GM19397 (cell line): ENCODE measurements around the gene BFSP2.

Source experiments
- ATAC-seq: cut with Tn5 transposase; IDR thresholded peaks from one replicate; pipeline ENCODE4 v1.9.1; 2021; ENCODE audit warnings: mild to moderate bottlenecking, moderate library complexity; ENCODE audit not compliant: unreplicated experiment

The BFSP2 gene

DNA sequence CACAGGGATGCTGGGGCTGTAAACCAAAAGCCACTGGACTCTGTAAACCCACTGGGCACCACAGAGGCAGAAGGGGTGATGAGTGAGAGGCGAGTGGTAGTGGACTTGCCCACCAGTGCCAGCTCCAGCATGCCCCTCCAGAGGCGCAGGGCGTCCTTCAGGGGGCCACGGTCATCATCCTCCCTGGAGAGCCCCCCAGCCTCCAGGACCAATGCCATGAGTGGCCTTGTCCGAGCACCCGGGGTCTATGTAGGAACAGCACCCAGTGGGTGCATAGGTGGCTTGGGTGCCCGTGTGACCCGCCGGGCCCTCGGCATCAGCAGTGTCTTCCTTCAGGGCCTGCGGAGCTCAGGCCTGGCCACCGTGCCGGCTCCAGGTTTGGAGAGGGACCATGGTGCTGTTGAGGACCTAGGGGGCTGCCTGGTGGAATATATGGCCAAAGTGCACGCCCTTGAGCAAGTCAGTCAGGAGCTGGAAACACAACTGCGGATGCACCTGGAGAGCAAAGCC is at the start of gene BFSP2:
Gene BFSP2 (plus strand): TSS at position 51 of the 510 bp plus-strand sequence. CDS start 28 bp downstream, at position 79.
- ATAC-seq, result no peak

- ATAC-seq, result no peak
These were observed 45.1 kb upstream of the BFSP2 start for GRCh38 chr3:133354721-133355120.

DNA sequence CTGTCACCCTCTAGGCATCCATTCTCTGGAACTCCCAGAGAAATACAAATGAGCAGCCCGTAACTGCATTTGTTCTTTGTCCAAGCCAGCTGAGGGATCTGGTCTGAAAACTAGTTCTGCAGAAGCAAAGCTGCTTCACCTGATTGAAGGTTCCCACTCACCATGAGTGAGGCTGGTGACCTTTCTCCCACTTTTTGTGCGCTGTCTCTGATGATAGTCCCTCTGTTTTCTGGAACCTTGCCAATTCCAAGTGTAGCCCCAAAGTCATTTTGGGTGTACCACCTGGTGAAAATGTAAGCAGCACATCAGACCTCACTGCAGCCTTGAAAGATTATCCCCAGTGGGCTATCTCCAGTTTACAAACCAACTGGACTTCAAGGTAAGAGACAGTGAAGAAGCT is 39.4 kb upstream of the BFSP2 start:
- no peak for ATAC-seq

DNA sequence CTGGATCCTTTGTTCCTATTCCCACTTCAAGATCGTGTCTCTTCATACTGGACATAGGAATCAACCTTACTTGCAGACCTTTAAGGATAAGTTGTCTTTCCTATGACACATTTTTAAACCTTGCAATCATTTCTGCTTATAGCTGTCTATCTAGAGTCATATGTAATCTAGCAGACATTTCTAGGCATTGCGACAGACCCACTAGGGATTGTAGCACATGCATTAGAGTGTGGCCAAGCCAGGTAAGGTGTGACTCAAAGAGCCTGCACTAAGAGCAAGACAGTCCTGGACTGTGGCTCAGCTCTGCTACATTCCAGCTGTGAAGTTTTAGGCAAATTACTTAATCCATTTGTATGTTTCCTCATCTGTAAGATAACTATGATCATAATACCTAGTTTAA is 38.8 kb upstream of the BFSP2 start:
- ATAC-seq, result no peak

GRCh38 chr3:133361435-133361834 is 38.4 kb upstream of the BFSP2 start:
- no peak for ATAC-seq

GRCh38 chr3:133362539-133362938 is 37.3 kb upstream of the BFSP2 start:
- ATAC-seq, result no peak

DNA sequence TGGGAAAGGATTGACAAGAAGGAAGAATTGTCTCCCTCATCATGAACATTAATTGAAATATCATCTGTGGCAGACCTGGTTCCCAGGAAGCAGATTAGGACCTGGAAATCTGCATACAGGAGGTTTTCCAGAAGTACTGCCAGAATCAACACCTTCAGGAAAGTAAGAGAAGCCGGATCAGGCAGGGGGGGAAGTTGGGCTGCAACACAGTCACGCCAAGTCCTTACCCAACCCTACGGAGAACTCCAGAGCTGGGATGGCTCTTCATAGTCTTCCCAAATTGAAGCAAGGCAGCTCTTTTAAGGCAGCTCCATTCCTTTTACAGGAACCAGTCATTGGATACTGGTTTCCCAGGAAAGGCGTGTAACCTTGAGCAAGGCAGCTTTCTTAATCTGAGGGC is 35.2 kb upstream of the BFSP2 start:
- ATAC-seq, result no peak

DNA sequence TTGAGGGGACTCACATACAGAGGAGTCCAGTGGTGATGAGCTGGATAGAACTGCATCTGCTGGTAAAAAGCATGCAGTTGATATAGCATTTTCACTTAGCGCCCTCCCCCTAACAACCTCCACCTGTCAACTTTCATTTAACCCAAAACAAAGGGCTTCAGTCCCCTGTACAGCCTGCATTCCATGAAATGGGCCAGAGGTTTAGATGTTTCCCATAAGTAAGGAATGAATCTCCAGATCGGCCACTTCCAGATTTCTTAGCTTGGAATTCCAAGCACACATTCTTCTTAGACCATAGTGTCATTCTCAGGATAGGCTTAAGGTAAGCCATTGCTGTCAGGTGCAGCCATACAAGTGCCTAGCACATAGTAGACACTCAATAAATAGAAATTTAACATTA is 32.9 kb upstream of the BFSP2 start:
- ATAC-seq, result no peak

GRCh38 chr3:133367403-133367802 is 32.5 kb upstream of the BFSP2 start:
- no peak for ATAC-seq

DNA sequence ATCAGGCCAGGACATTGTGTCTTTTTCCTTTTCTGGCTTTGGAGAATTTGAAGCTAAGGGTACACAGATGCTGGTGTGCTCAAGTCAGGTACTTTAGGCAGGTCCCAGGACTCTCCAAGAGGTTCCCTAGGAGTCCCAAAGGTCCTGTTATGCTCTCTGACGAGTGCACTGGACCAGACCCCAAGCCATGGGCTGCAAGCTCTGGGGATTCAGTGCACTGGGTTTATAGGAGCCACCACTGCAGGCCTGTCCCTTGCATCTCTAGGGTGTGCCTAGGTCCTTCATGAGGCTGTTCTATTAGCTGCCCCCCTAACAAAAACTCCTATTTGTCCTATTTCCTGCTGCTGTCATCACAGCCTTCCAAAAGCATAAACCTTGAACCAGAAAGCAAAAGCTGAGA is 31.9 kb upstream of the BFSP2 start:
- no peak for ATAC-seq

DNA sequence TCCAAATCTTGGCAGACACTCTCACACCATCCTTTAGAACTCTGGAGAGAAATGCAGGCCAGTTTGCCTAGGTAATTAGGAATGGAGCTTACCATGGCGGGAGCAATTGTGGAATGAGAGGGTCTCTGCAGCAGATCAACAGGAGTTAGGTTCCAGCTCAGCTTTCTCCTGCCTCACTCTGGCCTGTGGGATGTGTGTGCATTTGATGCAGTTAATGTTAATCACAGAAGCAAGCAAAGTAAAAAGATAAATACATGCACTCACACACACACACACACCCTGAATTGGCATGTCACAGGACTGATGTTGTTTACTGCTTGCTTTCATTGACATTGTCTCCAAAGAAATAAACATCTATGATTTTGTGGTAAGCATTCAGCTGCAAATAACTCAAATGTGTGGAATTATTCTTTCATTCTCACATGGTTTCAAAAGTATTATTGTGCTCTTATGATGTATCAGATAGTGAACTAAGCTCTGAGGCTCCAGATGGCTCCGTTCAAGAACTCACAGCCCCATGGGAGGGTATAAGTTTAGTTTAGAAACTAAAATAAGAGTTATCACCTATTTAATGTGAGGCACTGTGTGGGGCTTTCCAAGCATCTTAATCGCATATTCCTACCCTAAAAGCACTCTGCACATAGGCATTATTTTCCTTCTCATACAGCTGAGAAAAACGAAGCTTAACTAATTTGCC is 31.3 kb upstream of the BFSP2 start:
- ATAC-seq, result no peak

DNA sequence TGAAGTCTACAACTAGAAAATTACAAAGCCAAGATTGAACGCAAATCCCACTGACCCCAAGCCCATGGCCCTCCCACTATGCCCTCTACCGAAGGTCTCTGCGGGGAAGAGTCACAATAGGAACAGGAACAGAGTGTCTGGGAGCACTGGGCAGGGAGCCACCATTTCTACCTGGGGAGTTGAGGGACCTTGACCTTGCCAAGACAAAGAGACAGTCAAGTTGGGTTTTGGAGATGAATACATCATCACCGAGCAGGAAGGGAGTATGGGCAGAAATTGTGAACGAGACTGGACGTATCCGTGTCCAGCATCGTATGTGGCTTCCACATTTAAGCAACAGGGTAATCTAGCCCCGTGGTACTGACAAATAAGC is 30.8 kb upstream of the BFSP2 start:
- ATAC-seq, result no peak

DNA sequence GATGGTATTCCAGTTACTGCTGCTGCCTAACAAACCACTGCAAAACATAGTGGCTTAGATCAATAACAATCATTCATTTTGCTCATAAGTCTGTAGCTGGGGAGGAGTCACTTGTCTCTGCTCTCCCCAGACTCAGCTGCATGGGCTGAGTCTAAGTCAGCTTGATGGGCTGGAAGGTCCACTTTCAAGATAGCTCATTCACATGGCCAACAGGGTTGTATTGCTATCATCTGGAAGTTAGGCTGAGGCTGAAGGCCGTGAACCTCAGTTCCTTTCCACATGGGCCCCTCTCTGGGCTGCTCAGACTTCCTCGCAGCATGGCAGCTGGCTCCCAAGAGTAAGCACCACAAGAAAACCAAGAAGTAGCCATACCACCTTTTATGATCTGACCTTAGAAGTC is 28.7 kb upstream of the BFSP2 start:
- no peak for ATAC-seq

DNA sequence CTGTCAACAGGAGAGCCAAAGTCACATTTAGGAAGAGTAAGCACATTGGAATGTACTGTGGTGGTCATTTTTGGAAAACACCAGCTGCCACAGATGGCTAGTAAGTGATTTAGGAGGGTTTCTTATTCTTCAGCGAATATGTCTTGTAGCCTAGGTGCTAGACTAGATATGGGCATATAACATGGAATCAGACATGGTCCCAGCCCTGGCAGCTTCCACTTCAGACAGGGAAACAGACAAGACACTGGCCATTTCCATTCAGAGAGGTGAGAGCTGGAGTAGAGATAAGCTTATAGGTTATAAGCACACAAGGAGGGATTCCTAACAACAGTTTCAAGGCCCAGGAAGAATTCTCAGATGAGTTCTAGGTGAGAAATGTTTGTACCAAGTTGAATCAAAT is 28.2 kb upstream of the BFSP2 start:
- no peak for ATAC-seq

DNA sequence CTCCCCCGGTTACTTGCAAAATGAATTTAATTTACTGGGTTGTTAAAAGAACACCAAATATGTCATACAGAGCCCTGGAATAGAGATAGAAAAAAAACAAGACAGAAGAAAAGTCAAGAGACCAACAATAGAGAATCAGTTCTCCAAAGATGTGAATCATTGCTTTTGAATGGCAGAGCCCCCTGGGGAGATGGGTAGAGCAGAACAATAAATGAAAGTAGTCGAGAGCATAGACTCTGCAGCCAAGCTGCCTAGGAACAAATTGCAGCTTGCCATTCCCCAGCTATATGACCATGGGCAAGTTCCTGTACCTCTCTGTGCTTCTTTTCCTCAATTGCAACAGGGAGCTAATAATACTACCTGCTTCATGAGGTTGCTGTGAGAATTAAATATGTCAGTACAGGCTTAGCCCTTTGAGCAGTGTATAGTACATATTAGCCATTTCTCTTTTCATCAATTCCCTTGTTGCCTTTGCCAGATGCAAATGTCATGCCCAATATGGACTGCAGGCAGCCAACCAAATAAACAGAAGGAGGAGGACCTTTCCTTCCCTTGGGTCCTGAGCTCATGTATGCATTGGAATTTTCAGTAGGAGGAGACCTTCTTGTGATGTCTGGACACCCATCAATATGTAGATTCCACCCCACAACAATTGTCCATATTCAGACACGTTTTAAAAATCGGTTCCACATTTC is 25.0 kb upstream of the BFSP2 start:
- no peak for ATAC-seq

GRCh38 chr3:133375403-133375745 is 24.5 kb upstream of the BFSP2 start:
- no peak for ATAC-seq

- no peak for ATAC-seq
These were observed 23.0 kb upstream of the BFSP2 start for GRCh38 chr3:133376810-133377209.

DNA sequence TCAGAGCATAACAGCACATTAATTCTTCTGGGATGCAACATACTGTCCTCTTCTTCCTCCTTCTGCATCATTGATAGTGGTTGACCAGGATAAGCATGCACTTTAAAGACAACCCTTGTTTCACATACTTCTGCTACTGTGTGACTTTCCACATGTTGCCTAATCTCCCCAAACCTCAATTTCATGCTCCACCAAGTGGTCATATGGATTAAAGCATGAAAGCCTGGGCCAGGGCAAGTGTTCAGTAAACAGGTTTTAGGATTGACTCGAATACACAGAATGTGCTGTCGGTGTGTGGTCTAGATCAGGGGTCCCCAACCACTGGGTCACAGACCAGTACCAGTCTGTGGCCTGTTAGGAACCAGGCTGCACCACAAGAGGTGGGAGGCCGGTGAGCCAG is 22.5 kb upstream of the BFSP2 start:
- ATAC-seq, result no peak

DNA sequence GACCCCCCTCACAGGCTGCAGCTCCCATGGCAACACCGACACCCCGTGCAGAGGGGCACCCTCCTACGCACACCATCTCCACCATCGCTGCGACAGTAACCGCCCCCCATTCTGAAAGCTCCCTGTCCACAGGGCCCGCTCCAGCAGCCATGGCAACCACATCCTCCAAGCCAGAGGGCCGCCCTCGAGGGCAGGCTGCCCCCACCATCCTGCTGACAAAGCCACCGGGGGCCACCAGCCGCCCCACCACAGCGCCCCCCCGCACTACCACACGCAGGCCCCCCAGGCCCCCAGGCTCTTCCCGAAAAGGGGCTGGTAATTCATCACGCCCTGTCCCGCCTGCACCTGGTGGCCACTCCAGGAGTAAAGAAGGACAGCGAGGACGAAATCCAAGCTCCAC is 19.9 kb upstream of the BFSP2 start:
- ATAC-seq, result no peak

GRCh38 chr3:133380481-133381225 is 19.2 kb upstream of the BFSP2 start:
- ATAC-seq, result no peak

DNA sequence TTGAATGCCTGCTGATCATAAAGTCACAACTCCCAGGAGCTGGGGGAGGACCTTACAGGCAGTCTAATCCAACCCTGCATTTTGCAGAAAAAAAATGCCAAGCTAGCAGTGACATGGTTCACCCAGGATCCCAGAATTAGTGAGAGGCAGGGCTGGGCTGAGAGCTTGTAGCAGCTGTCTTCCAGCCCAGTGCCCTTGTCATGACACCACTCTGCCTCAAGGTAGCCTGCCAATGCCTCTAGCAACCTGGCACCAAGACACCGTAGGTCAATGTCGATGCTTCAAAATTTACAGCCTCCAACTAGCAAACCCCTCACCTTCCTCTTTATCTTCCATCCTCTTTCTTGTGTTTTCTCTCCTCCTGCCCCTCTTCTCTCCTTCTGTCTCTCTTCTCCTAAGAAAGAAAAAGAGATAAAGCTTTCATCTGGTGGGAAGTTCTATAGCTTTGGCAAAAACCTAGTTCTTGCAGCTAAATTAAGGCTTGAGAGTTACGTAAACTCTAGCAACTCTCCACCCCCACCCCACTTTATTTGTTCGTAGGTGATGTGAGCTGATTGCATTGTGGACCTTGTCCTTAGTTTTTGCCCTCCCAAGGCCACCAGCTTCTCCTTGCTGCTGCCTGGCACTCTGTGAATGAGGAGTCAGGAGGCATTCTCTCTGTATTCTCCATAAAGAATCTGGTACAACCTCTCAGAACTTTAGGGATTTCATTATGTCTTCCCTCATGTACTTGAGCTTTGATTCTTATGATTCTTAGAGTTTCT is 18.3 kb upstream of the BFSP2 start:
- ATAC-seq, result no peak
